Fibroblast of mammary gland (primary cell): Measurements from ENCODE around the gene GPR108.
"Not testable (repeated sequence)": the region's sequence is repeated elsewhere in the genome, so short reads cannot be mapped to it uniquely, and the experiment has no call there.

Experiments
- DNase-seq: peaks from one replicate; pipeline ENCODE4 v3.0.0-alpha.2; 2010; ENCODE audit warnings: low read depth
- H3K4me3 ChIP-seq: 2 replicates; pipeline ENCODE4 v1.5.1; 2011; ENCODE audit warnings: low read depth, mild to moderate bottlenecking, low read length, moderate library complexity; ENCODE audit not compliant: control insufficient read depth
- TF ChIP-seq, protein P1 (sequence below): conservative IDR thresholded peaks from 2 replicates; pipeline ENCODE4 v1.5.1; 2011; ENCODE audit warnings: low read depth, low read length, inconsistent platforms; ENCODE audit not compliant: control insufficient read depth, insufficient read depth

Gene GPR108

GRCh38 chr19:6754653-6755463, 17.5 kb upstream of the GPR108 start:
- H3K4me3 ChIP-seq: no peak overlapping the region
- no peak for DNase-seq
- TF ChIP-seq, protein P1, sequence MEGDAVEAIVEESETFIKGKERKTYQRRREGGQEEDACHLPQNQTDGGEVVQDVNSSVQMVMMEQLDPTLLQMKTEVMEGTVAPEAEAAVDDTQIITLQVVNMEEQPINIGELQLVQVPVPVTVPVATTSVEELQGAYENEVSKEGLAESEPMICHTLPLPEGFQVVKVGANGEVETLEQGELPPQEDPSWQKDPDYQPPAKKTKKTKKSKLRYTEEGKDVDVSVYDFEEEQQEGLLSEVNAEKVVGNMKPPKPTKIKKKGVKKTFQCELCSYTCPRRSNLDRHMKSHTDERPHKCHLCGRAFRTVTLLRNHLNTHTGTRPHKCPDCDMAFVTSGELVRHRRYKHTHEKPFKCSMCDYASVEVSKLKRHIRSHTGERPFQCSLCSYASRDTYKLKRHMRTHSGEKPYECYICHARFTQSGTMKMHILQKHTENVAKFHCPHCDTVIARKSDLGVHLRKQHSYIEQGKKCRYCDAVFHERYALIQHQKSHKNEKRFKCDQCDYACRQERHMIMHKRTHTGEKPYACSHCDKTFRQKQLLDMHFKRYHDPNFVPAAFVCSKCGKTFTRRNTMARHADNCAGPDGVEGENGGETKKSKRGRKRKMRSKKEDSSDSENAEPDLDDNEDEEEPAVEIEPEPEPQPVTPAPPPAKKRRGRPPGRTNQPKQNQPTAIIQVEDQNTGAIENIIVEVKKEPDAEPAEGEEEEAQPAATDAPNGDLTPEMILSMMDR: no peak

DNA sequence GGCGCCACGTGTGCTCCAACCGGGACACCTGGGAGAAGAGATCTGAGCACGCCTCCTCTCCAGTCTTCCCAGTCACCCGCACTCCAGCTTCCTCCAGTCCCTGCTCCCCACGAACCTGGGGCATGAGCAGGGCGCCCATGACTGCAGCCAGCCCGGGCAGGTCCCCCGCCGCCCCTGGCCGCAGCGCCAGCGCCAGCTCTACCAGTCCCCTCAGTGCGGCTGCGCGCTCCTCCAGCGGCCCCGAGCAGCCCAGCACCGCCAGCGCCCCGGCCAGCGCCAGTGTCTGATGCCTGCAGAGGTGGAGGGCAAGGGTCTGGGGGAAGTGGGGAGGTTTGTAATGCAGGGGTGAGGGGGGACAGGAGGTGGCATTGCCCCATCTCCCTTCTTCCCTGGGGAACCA, 16.8 kb upstream of the GPR108 start:
- H3K4me3 ChIP-seq: no peak overlapping the region
- DNase-seq: no peak
- TF ChIP-seq, protein P1: no peak

GRCh38 chr19:6753178-6754031, 16.0 kb upstream of the GPR108 start:
- peak overlapping the region; percentile 34 for H3K4me3 ChIP-seq
- DNase-seq: peak; percentile 69
- TF ChIP-seq, protein P1: peak; percentile 24

DNA sequence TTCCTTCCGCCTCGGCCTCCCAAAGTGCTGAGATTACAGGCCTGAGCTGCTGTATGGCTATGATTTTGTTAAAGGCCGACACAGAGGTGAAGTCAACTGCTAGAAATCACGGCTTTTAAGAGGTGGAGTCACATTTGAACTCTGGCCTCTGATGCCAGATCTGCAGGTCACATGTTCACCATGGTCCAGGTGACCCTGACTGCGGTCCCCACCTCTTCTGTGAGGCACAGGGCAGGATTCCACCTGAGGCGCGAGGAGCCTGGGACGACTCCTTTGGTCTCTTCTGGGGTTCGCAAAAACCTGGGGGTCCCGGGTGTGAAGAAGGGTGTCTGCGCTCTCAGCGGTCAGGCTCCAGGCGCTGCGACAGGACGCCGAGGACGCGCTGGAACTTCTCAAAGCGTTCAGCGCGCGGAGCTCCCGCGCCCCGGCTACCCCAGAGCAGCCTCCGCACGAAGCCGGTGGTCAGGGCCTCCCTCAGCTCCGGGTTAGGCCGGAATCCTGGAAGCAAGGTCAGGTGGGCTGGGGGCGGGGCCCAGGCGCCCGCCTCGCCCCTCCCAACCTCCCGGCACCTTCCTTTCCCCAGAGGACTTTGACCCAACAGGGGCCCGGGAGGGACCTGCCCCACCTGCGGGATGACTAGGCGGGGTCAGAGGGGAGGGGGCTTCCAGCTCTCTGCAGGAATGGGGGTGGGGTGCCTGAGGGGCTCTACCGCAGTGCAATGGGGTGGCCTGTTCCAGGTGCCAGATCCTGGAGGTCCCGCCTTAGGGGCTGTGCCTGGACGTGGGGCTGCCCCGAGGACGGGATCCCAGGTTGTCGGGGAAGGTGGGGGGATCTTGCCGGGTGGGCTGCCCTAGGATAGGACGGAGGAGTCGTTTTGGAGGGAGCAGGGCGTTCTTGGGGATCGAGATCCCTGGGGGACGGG, 15.1 kb upstream of the GPR108 start:
- peak overlapping the region; percentile 22 for H3K4me3 ChIP-seq
- DNase-seq: no peak
- TF ChIP-seq, protein P1: no peak

DNA sequence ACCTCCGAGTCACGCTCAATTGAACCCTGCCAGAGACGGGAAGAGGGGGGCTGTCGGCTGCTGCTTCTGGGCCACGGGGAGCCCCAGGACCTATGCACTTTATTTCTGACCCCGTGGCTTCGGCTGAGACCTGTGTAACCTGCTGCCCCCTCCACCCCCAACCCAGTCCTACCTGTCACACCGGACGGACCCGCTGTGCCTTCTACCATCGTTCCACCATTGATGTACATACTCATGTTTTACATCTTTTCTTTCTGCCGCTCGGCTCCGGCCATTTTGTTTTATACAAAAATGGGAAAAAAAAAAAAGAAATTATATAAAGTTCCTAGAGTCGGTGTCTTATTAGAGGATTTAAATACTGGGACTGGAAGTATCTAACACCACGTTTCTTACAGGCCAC, 13.8 kb upstream of the GPR108 start:
- TF ChIP-seq, protein P1: no peak
- DNase-seq: no peak
- H3K4me3 ChIP-seq: no peak overlapping the region

- H3K4me3 ChIP-seq: no peak overlapping the region
- peak; percentile 35 for DNase-seq
- TF ChIP-seq, protein P1: no peak
These were observed 12.7 kb upstream of the GPR108 start for GRCh38 chr19:6750062-6750461.

DNA sequence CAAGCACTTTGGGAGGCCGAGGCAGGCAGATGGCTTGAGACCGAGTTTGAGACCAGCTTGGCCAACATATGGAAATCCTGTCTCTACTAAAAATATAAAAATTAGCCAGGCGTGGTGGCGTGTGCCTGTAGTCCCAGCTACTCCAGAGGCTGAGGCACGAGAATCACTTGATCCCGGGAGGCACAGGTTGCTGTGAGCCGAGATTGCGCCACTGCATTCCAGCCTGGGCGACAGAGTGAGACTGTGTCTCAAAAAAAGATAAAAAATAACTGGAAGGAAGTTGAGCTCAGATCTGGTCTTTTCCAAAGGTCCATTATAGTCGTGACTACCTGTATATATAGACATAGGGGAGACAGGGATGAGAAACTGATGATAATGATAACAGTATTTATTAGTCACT, 11.2 kb upstream of the GPR108 start:
- H3K4me3 ChIP-seq, DNase-seq: not testable (repeated sequence)
